ENCODE results near the gene DCTN3. TPM values are rescaled to one million over a fixed set of nuclear protein-coding genes. Genes with fewer than 3 reads are reported as not detected.

Gene DCTN3
- total RNA-seq, 4 donors from 2014 or later: 80.8 to 166 (median 127) TPM

GRCh38 chr9:34662526-34663302 lies 42.4 kb upstream of the DCTN3 start, which contains the start of gene CCL27:
TSS of gene CCL27 (minus strand) at chr9:34662657. CDS start at chr9:34662633, 24 bp downstream.
- no peak for TF ChIP-seq CTCF (IDR thresholded peaks at IDR 0.05)
- TF ChIP-seq POLR2A (IDR thresholded peaks at IDR 0.05): no peak
- H3K4me3 ChIP-seq (ENCODE audit: low read depth, poor library complexity, severe bottlenecking): no peak within 1 kb of the TSS
- 54 to 59% methylated on average over 4 of the region's 4 CpGs for WGBS, 2 donors
- intact Hi-C loops (cut with DNase I; ENCODE audit: low total_unique reads): no loop called here
- no peak for DNase-seq (ENCODE audit: low spot score in 2 of 2)

GRCh38 chr9:34659592-34660253 lies 39.4 kb upstream of the DCTN3 start:
- no peak for TF ChIP-seq POLR2A (IDR thresholded peaks at IDR 0.05)
- TF ChIP-seq CTCF (IDR thresholded peaks at IDR 0.05): no peak
- 63 to 73% methylated on average over 5 to 8 of the region's 8 CpGs for WGBS, 2 donors
- H3K4me3 ChIP-seq (ENCODE audit: low read depth, poor library complexity, severe bottlenecking): no peak overlapping the region
- no peak for DNase-seq (ENCODE audit: low spot score in 2 of 2)
- intact Hi-C loops (cut with DNase I; ENCODE audit: low total_unique reads): no loop called here

GRCh38 chr9:34658461-34658860 lies 38.2 kb upstream of the DCTN3 start:
- intact Hi-C loops (cut with DNase I; ENCODE audit: low total_unique reads): no loop called here

GRCh38 chr9:34656992-34657391 lies 36.7 kb upstream of the DCTN3 start:
- TF ChIP-seq POLR2A (IDR thresholded peaks at IDR 0.05) (no peak), CTCF (IDR thresholded peaks at IDR 0.05) (no peak)
- DNase-seq (ENCODE audit: low spot score in 2 of 2): no peak
- intact Hi-C loops (cut with DNase I; ENCODE audit: low total_unique reads): no loop called here
- 66 to 72% methylated on average over 4 to 5 of the region's 5 CpGs for WGBS, 2 donors
- H3K4me3 ChIP-seq (ENCODE audit: low read depth, poor library complexity, severe bottlenecking): no peak overlapping the region

More at GRCh38 chr9:34658461-34658860, 38.2 kb upstream of the DCTN3 start:
- WGBS, 2 donors: 76 to 91% methylated on average over 14 of the region's 14 CpGs
- TF ChIP-seq POLR2A (IDR thresholded peaks at IDR 0.05) (no peak), CTCF (IDR thresholded peaks at IDR 0.05) (no peak)
- no peak for DNase-seq (ENCODE audit: low spot score in 2 of 2)
- H3K4me3 ChIP-seq (ENCODE audit: low read depth, poor library complexity, severe bottlenecking): no peak overlapping the region

- no peak overlapping the region for H3K4me3 ChIP-seq (ENCODE audit: low read depth, poor library complexity, severe bottlenecking)
- intact Hi-C loops (cut with DNase I; ENCODE audit: low total_unique reads): no loop called here
- no peak for DNase-seq (ENCODE audit: low spot score in 2 of 2)
- TF ChIP-seq POLR2A (IDR thresholded peaks at IDR 0.05) (no peak), CTCF (IDR thresholded peaks at IDR 0.05) (no peak)
- WGBS, 2 donors: 58 to 66% methylated on average over 5 of the region's 5 CpGs
Observed at GRCh38 chr9:34655394-34655793, 35.1 kb upstream of the DCTN3 start.
